Endometrial microvascular endothelial cells (primary cell): ENCODE measurements around the gene CKAP2. TPM values are rescaled to one million over a fixed set of nuclear protein-coding genes. Genes with fewer than 3 reads are reported as not detected.
"Not testable (repeated sequence)": the region's sequence is repeated elsewhere in the genome, so short reads cannot be mapped to it uniquely, and the experiment has no call there.

Experiments
- in situ Hi-C: cut with HindIII; loops from 2 replicates; pipeline ENCODE4 v1.10.0; 2017; ENCODE audit warnings: low sequenced_read_pairs, low pct_unique_long_range_greater_than_20kb; ENCODE audit errors: inconsistent ontology term
- total RNA-seq: library from RNA; depleted of rRNA; stranded (reverse); fragments of >200 nt; gene quantifications from one replicate; pipeline ENCODE4 v1.2.3, GENCODE V29; 2015; ENCODE audit errors: inconsistent ontology term

The CKAP2 gene
- total RNA-seq, 1 donor from 2014 or later = 48.6 TPM

DNA sequence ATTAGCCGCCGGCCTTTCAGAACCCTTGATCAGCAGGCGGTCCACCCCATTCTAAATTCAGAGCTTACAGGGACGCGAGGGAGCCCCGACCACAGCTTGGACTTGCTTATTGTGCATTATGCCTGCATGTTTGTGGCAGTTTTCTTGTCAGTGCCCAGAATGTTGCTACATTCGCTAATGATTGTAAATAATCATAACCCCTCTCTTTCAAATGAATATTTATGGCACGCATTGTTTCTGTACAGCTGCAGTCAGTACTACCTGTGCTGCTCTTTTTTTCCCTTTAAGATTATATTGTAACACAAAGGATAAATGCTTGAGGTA is 4.5 kb upstream of the CKAP2 start:
- in situ Hi-C loops = no loop called here

DNA sequence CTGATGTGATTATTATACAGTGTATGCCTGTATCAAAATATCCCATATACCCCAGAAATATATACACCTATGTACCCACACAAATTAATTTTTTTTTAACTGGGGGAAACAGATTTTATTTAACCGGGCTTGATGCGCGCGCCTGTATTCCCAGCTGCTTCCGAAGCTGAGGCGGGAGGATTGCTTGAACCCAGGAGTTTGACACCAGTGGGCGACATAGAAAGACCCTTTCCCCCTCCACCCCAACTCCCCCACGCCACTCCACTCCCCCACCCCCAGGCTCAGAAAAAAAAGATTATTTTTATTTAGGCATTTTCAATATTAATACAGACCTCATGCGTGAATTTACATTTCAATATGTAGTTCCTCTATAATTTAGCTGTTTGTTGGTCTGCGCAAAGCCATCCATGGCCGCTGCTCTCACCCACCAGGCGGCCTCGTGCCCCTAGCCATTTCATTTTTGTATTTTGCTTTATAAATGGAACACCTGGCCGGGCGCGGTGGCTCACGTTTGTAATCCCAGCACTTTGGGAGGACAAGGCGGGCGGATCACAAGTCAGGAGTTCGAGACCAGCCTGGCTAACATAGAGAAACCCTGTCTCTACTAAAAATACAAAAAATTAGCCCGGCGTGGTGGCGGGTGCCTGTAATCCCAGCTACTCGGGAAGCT is 4.0 kb upstream of the CKAP2 start:
- in situ Hi-C loops = no loop called here

DNA sequence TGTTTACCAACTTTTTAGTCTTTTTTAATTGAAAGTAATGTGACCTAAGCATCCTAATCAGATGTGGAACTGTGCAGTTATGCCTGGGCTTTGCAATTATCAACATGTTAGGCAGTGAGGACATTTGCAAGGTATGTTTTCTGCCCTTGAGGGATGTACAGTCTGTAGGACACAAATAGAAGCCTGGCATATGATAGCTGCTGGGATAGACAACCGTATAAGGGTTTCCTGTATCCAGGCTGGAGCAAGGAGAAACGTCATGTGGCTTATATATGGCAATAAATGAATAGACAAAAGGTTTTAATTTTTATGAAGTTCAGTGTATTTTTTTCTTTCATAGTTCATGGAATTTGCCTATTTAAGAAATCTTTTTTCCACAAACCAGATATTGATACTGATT is 2.8 kb upstream of the CKAP2 start:
- in situ Hi-C loops = no loop called here

GRCh38 chr13:52454459-52454819 is 839 bp upstream of the CKAP2 start:
- in situ Hi-C loops = no loop called here

- in situ Hi-C loops = no loop called here
Observed at GRCh38 chr13:52455677-52456041, 381 bp downstream of the CKAP2 start.

- in situ Hi-C loops = no loop called here
Observed at GRCh38 chr13:52459668-52460067, 4.4 kb downstream of the CKAP2 start.

GRCh38 chr13:52461265-52461664 is 6.0 kb downstream of the CKAP2 start:
- in situ Hi-C loops = no loop called here

GRCh38 chr13:52463526-52463925 is 8.2 kb downstream of the CKAP2 start:
- in situ Hi-C loops = no loop called here

DNA sequence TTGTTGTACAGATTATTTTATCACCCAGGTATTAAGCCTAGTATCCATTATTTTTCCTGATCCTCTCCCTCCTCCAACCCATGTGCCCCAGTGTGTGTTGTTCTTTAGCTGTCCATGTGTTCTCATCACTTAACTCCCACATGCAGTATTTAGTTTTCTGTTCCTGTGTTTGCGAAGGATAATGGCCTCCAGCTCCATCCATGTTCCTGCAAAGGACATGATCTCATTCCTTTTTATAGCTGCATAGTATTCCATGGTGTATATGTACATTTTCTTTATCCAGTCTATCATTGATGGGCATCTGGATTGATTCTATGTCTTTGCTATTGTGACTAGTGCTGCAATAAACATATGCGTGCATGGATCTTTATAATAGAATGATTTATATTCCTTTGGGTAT is 13.2 kb downstream of the CKAP2 start:
- in situ Hi-C loops = not testable (repeated sequence)

GRCh38 chr13:52480677-52481428 is 25.6 kb downstream of the CKAP2 start:
- in situ Hi-C loops = not testable (repeated sequence)

DNA sequence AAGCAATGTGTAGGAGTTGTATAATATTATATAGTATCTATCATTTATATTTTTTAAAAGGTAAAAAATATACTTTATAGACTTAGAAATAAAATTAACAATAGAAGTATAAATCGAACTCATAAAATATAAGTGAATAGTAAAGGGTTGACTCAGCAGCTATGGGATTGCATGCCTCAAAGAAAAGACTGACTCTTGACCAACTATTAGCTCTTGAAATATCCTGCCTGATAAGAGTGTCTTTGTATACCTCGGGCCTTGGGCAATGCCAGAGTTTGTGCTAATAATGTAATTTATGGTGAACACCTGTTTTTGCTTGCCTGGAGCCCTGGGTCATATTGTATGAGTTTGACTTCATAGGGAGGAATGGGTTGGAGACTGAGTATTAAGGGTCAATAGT is 31.8 kb downstream of the CKAP2 start:
- in situ Hi-C loops = not testable (repeated sequence)

DNA sequence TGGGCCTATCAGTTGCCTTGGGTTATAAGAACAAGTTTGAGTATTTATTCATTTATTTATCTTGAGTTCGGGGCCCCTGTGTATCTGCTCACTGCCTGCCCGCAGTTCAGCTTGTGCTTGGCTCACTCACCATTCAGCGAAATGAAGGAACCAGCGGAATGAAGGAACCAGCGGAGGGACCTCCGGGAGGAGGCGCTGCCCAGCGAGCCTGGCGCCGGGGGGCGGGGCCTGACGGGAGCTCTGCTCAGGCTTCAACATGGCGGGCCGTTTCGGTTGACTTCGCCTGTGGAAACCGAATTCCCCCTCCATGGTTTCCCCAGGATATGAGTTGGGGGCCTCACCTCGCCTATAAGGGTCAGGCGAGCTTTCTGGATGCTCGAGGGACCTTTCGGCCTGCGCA is 33.5 kb downstream of the CKAP2 start:
- in situ Hi-C loops = not testable (repeated sequence)

DNA sequence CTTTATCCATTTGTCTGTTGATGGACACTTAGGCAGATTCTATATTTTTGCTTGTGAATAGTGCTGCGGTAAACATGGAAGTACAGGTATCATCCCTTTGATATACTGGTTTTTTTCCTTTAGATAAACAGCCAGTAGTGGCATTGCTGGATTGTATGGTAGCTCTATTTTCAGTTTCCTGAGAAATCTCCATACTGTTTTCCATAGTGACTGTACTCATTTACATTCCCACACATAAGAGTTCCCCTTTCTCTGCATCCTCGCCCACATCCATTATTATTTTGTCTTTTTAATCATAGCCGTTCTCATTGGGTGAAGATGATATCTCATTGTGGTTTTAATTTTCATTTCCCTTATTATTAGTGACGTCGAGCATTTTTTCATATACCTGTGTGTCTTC is 35.7 kb downstream of the CKAP2 start:
- in situ Hi-C loops = not testable (repeated sequence)

DNA sequence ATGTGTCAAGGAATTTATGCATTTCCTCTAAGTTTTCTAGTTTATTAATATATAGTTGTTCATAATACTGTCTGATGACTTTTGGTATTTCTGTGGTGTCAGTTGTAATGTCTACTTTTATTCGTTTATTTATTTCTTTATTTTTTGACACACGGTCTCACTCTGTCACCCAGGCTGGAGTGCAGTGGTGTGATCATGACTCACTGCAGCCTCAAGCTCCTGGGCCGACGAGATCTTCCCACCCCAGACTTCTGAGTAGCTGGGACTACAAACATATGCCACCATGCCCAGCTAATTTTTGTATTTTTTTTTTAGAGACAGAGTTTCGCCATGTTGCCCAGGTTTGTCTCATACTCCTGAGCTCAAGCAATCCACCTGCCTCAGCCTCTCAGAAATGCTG is 39.0 kb downstream of the CKAP2 start:
- in situ Hi-C loops = not testable (repeated sequence)

DNA sequence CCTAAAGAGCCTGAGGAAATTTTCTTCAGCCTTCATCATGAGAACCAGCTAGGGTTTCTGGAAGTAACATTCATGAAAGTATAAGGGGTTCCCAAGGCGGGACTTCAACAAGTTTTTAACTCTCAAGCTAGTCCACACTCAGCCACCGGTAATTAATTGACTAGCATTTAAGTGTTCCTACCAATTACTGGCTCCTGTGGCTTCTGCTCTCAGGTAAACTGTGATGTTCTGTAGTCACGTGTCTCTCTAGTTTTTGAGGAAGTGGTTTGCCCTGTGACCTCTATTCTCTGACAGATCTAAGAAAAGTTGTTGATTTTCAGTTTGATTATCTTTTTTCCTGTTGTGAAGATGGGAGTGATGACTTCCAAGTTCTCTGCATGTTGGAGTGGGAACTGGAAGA is 42.7 kb downstream of the CKAP2 start:
- in situ Hi-C loops = not testable (repeated sequence)

- in situ Hi-C loops = not testable (repeated sequence)
Observed at GRCh38 chr13:52502277-52502676, 47.0 kb downstream of the CKAP2 start.

- in situ Hi-C loops = not testable (repeated sequence)
Observed at GRCh38 chr13:52505843-52506242, 50.6 kb downstream of the CKAP2 start.

- in situ Hi-C loops = not testable (repeated sequence)
Observed at GRCh38 chr13:52509532-52509931, 54.3 kb downstream of the CKAP2 start.

DNA sequence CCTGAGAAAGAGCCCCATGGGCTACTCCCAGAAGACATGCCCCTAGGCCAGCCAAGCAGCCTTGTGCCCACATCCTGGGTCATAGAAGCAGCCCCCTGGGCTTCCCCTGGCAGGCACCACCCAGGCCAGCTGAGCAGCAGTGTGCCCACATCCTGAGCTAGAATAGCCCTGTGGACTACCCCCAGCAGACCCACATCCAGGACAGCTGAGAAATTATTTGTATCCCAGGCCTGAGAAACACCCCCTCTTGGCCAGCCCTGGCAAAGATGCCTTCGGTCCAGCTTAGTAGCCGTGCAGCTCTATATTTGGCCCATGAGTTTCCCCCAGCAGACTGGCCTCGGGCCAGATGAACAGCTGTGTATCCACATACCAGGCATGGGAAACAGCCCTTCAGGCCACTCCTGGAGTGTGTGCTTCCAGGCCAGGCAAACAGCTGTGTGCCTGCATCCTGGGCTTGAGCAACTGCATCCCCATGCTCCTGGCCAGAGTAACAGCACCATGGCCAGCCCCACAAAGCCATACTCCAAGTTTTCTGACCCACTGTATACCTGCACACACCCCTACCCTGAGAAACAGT is 55.0 kb downstream of the CKAP2 start:
- in situ Hi-C loops = not testable (repeated sequence)

DNA sequence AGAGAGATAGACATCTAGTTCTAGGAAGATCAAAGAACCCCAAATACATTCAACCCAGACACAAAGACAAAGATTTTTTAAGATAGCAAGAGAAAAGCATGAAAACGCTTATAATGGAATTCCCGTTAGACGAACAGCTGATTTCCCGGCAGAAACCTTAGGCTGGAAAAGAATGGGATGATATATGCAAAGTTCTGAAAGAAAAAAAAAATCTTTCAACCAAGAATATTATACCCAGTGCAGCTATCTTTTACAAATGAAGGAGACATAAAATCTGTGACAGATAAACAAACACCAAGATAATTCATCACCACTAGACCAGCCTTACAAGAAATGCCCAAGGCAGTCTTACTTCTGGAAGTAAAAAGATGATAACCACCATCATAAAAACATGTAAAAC is 56.3 kb downstream of the CKAP2 start:
- in situ Hi-C loops = not testable (repeated sequence)
